AG09319 (cell line): Measurements from ENCODE around the gene DPYD.

Source experiments
- DNase-seq: peaks from one replicate; pipeline ENCODE4 v3.0.0-alpha.2; 2010; ENCODE audit warnings: low read depth; ENCODE audit errors: extremely low read depth
- CTCF ChIP-seq: IDR thresholded peaks from 2 replicates; pipeline ENCODE4 v1.5.1; 2011; ENCODE audit warnings: low read depth, mild to moderate bottlenecking, inconsistent platforms, low read length, moderate library complexity

Gene DPYD

GRCh38 chr1:97314685-97315084 lies 606.1 kb downstream of the DPYD start:
- DNase-seq, result no peak
- TF ChIP-seq CTCF, result no peak

GRCh38 chr1:97308131-97308530 lies 612.7 kb downstream of the DPYD start:
- TF ChIP-seq CTCF, result no peak
- DNase-seq, result no peak

- TF ChIP-seq CTCF, result no peak
- DNase-seq, result no peak
These were observed 613.3 kb downstream of the DPYD start for GRCh38 chr1:97307568-97307967.

- DNase-seq, result no peak
- TF ChIP-seq CTCF, result no peak
These were observed 613.7 kb downstream of the DPYD start for GRCh38 chr1:97307151-97307550.

GRCh38 chr1:97306504-97306903 lies 614.3 kb downstream of the DPYD start:
- DNase-seq, result no peak
- TF ChIP-seq CTCF, result no peak

- TF ChIP-seq CTCF, result no peak
- DNase-seq, result no peak
These were observed 616.5 kb downstream of the DPYD start for GRCh38 chr1:97304366-97304765.

- no peak for TF ChIP-seq CTCF
- no peak for DNase-seq
These were observed 621.9 kb downstream of the DPYD start for GRCh38 chr1:97298966-97299365.
